K562 (cell line): ENCODE results near the gene KIF5C. TPM values are rescaled to one million over a fixed set of nuclear protein-coding genes. Genes with fewer than 3 reads are reported as not detected.
A peak's percentile ranks its signal among the peaks of the same experiment; 100 is the strongest.

Source experiments
- CREB1 ChIP-seq, 2 experiments: sonication (generic) in 1 of 2; formaldehyde crosslinking in 1 of 2; IDR thresholded peaks; 2 replicates each; pipeline versions ENCODE4 v1.6.1 to v1.8.0; 2012 to 2022; ENCODE audit warnings: inconsistent platforms in 1 of 2, mild to moderate bottlenecking in 1 of 2, missing genetic modification reagents in 1 of 2, moderate library complexity in 1 of 2
- DPF2 ChIP-seq: fragments of 450-650 bp; IDR thresholded peaks from 2 replicates; pipeline ENCODE4 v1.6.1; 2016
- FOS ChIP-seq: IDR thresholded peaks from 3 replicates; pipeline ENCODE4 v1.6.1; 2011; ENCODE audit not compliant: insufficient read length; ENCODE audit errors: extremely low read depth
- GABPA ChIP-seq: fragments of 200-800 bp; sonication (Bioruptor generic); conservative IDR thresholded peaks from 2 replicates; pipeline ENCODE4 v1.6.1; 2016; ENCODE audit warnings: low read depth, missing genetic modification characterization, missing compliant biosample characterization
- HCFC1 ChIP-seq: IDR thresholded peaks from 2 replicates; pipeline ENCODE4 v1.6.1; 2012; ENCODE audit warnings: low read depth, low read length, improper control_type of control experiment
- HEY1 ChIP-seq: fragments of 250-450 bp; sonication (Bioruptor Pico); IDR thresholded peaks from 2 replicates; pipeline ENCODE4 v1.5.0; 2020; ENCODE audit warnings: mild to moderate bottlenecking, moderate library complexity, borderline replicate concordance
- HLTF ChIP-seq: fragments of 450-650 bp; IDR thresholded peaks from 2 replicates; pipeline ENCODE4 v1.6.1; 2016
- MAFF ChIP-seq: IDR thresholded peaks from 2 replicates; pipeline ENCODE4 v1.6.1; 2012; ENCODE audit warnings: low read length, improper control_type of control experiment
- MCM3 ChIP-seq: fragments of 450-650 bp; IDR thresholded peaks from 2 replicates; pipeline ENCODE4 v1.6.1; 2016
- MCM5 ChIP-seq: fragments of 450-650 bp; IDR thresholded peaks from 2 replicates; pipeline ENCODE4 v1.6.1; 2016; ENCODE audit warnings: low read depth
- MGA ChIP-seq: fragments of 450-650 bp; IDR thresholded peaks from 2 replicates; pipeline ENCODE4 v1.6.1; 2016; ENCODE audit warnings: mild to moderate bottlenecking, moderate library complexity
- MTA3 ChIP-seq: fragments of 450-650 bp; formaldehyde crosslinking; IDR thresholded peaks from 2 replicates; pipeline ENCODE4 v1.6.1; 2017; ENCODE audit warnings: mild to moderate bottlenecking, borderline replicate concordance
- SLC30A9 ChIP-seq: fragments of 250-450 bp; sonication (Bioruptor Pico); IDR thresholded peaks from 2 replicates; pipeline ENCODE4 v1.8.0; 2022; ENCODE audit warnings: mild to moderate bottlenecking, moderate library complexity
- TEAD2 ChIP-seq: fragments of 450-650 bp; IDR thresholded peaks from 2 replicates; pipeline ENCODE4 v1.6.1; 2016; ENCODE audit warnings: missing genetic modification characterization, control low read depth, missing compliant biosample characterization
- THRA ChIP-seq: fragments of 450-650 bp; IDR thresholded peaks from 2 replicates; pipeline ENCODE4 v1.6.1; 2017; ENCODE audit warnings: mild to moderate bottlenecking, moderate library complexity
- VEZF1 ChIP-seq: fragments of 200-800 bp; sonication (Bioruptor generic); IDR thresholded peaks from 2 replicates; pipeline ENCODE4 v1.6.1; 2017; ENCODE audit warnings: missing genetic modification characterization, missing compliant biosample characterization
- ZNF143 ChIP-seq: sonication (generic); formaldehyde crosslinking; IDR thresholded peaks from 2 replicates; pipeline ENCODE4 v1.9.0; 2022; ENCODE audit warnings: mild to moderate bottlenecking, missing genetic modification reagents
- polyA plus RNA-seq, 8 experiments: library from polyadenylated mRNA; depleted of rRNA in 4 of 8; stranded (reverse) in 5 of 8; unstranded in 3 of 8; fragments of >200 nt; fragmentation: Nextera tagmentation in 2 of 8; fragmentation: Illumina TruSeq in 1 of 8; extraction: Ambion mirVana in 2 of 8; extraction: Trizol in 1 of 8; gene quantifications; 2 replicates each; pipeline versions ENCODE4 v1.2.1 to v1.2.3, GENCODE V29; 2011 to 2014; ENCODE audit warnings: inconsistent platforms in 1 of 8, missing spikeins in 1 of 8
- total RNA-seq, 7 experiments: library from RNA; depleted of rRNA in 6 of 7; stranded (reverse); fragments of >200 nt in 6 of 7; fragmentation: Illumina TruSeq in 2 of 7; extraction: Trizol in 2 of 7; gene quantifications; 2 replicates each; pipeline versions ENCODE4 v1.2.1 to v1.2.3, GENCODE V29; 2011 to 2021; ENCODE audit warnings: low replicate concordance in 1 of 7

KIF5C gene
- total and polyA plus RNA-seq, 9 of the 15 experiments (the other 6 are each of a cell fraction or from before 2014, with no cell fraction given) = 0.01 to 0.09 (median 0.01) TPM; not detected in 6

- no peak for TF ChIP-seq MAFF
- no peak for TF ChIP-seq MTA3
- peak; percentile 83 for TF ChIP-seq CREB1 (IDR thresholded peaks at IDR 0.05)
- no peak for TF ChIP-seq CREB1 (CRISPR knock-in tag; IDR thresholded peaks at IDR 0.05)
- TF ChIP-seq SLC30A9 (CRISPR knock-in tag) = no peak
- no peak for TF ChIP-seq TEAD2 (tag)
- TF ChIP-seq HCFC1 = peak; percentile 86
- no peak for TF ChIP-seq HLTF
- peak; percentile 68 for TF ChIP-seq ZNF143 (CRISPR knock-in tag)
- TF ChIP-seq GABPA (tag) = peak; percentile 72
- peak; percentile 81 for TF ChIP-seq VEZF1 (CRISPR knock-in tag)
- no peak for TF ChIP-seq THRA
- TF ChIP-seq MCM3 = no peak
- TF ChIP-seq FOS = no peak
- no peak for TF ChIP-seq HEY1 (CRISPR knock-in tag)
- no peak for TF ChIP-seq MGA
- no peak for TF ChIP-seq MCM5
- TF ChIP-seq DPF2 = no peak
Measured at GRCh38 chr2:148874868-148875341, at the start of gene KIF5C (continued).
